Uterus (tissue), 2 donors: ENCODE results near the gene CHPT1.

Experiments used
- POLR2A ChIP-seq, 2 donors: fragments of 450-650 bp; IDR thresholded peaks; one replicate each; pipeline ENCODE4 v1.6.1; 2016; ENCODE audit warnings: antibody characterized with exemption in 2 of 2, mild to moderate bottlenecking in 1 of 2, moderate library complexity in 1 of 2
- TF ChIP-seq, protein P1 (sequence below), 4 experiments: fragments of 200-600 bp in 2 of 4; fragments of 450-650 bp in 2 of 4; sonication (generic) in 2 of 4; IDR thresholded peaks; one replicate each; pipeline ENCODE4 v1.5.1; 2016 to 2019; ENCODE audit warnings: antibody characterized with exemption in 4 of 4, mild to moderate bottlenecking in 2 of 4, moderate library complexity in 1 of 4

DNA sequence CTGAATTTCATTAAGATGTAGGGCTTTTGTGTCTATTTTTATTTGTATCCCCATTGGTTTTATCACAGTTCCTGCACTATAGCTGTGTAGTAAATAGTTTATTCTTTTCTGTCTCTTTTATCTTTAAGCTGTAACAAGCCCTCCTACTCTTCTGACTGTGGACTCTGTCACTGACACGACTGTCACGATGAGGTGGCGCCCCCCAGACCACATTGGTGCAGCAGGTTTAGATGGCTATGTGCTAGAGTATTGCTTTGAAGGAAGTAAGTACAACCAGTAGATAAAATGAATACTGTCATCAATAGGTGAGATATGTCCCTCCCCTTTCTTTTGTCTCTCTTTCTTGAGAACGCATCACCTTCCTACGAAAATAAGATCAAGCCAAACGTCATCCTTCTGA lies 34.1 kb upstream of the CHPT1 start:
- no peak for TF ChIP-seq POLR2A (IDR thresholded peaks at IDR 0.05)
- TF ChIP-seq, protein P1, sequence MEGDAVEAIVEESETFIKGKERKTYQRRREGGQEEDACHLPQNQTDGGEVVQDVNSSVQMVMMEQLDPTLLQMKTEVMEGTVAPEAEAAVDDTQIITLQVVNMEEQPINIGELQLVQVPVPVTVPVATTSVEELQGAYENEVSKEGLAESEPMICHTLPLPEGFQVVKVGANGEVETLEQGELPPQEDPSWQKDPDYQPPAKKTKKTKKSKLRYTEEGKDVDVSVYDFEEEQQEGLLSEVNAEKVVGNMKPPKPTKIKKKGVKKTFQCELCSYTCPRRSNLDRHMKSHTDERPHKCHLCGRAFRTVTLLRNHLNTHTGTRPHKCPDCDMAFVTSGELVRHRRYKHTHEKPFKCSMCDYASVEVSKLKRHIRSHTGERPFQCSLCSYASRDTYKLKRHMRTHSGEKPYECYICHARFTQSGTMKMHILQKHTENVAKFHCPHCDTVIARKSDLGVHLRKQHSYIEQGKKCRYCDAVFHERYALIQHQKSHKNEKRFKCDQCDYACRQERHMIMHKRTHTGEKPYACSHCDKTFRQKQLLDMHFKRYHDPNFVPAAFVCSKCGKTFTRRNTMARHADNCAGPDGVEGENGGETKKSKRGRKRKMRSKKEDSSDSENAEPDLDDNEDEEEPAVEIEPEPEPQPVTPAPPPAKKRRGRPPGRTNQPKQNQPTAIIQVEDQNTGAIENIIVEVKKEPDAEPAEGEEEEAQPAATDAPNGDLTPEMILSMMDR (IDR thresholded peaks at IDR 0.05): no peak
